GM21447 (cell line): ENCODE results near the gene RAD50.
A peak's percentile ranks its signal among the peaks of the same experiment; 100 is the strongest.
"Not testable (repeated sequence)": the region's sequence is repeated elsewhere in the genome, so short reads cannot be mapped to it uniquely, and the experiment has no call there.

Experiments
- ATAC-seq: cut with Tn5 transposase; IDR thresholded peaks from one replicate; pipeline ENCODE4 v1.9.1; 2021; ENCODE audit not compliant: unreplicated experiment

Gene RAD50

DNA sequence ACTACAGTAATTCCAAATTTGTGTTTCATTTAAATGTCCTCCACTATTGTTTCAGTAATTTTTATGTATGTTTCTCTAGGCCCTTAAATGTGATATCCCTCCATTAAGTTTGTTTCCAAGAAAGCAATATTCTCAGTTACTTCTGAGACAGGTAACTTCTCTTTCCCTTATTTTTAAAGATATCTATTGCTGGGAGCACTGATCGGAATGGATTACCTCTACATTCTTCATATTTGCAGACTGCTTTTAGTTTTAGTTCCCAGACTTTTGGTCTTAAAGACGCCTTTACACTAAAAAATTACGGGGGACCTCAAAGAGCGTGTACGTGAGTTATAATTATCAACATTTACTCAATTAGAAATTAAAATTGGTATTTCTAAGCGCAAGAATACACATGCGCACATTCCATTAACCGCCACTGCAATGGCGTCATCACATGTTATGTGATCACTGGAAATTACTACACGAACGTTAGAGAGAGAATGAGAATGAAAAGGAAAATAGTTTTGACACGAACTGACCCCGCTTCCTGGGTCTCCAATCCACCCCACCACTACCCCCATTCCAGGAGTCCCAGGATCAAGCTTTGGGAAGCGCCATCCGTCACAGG is 519 bp upstream of the RAD50 start:
- no peak for ATAC-seq

DNA sequence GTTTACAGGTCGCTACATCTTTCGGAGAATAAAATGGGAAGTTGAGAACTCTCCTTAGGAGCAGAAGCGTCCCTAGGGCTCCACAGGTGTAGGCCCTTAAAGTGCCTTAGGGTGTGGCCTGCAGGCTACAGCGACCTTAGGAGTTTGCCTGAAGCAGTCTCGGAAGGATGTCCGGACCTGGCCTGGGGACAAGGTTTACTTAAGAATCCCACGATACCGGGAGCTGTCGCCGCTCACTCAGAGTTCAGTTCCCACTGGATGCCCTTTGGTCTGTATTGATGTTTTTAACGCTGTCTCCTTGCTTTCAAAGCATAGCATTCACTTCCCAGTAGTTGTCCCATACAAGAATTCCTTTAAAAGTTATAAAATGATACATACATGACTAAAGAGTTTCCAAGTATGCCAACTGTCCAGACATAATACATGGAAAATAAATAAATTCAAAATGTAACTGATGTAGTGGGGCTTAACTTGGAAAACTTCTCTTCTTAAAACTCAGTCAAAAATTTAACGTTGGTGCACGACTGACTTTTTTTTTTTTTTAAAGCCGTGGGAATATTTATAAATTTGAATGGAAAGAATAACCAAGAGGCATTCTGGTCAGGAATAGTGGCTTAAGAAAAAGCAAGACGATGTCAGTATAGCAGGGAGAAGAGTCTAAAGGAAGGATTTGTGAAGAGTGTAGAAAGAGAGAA is 848 bp downstream of the RAD50 start:
- peak; percentile 50 for ATAC-seq

DNA sequence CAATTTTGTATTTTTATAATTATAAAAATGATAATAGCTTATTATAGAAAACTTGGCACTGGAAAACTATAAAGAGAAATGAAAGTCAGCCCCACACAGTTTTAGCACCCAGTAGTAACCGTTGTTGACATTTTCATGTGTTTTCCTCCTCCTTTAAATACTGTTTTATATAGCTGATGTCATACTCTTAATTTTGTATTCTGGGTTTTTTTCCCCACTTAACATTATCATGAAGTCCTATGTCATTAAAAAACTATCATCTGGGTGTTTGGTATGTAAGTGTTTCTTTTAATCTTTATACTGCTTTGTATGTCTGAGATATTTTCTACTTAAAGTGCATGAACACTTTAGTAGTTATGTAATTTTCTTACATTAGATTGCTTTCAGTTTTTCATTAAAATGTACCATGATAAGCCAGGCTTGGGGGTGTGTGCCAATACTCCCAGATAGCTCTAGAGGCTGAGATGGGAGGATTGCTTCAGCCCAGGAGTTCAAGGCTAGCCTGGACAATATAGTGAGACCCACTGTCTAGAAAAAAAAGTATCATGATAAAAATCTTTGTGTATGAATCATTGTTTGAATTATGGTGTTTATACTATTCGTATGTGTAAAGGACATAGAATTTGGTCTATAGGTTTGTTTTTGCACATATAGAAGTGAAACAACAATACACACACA is 2.7 kb downstream of the RAD50 start:
- no peak for ATAC-seq

DNA sequence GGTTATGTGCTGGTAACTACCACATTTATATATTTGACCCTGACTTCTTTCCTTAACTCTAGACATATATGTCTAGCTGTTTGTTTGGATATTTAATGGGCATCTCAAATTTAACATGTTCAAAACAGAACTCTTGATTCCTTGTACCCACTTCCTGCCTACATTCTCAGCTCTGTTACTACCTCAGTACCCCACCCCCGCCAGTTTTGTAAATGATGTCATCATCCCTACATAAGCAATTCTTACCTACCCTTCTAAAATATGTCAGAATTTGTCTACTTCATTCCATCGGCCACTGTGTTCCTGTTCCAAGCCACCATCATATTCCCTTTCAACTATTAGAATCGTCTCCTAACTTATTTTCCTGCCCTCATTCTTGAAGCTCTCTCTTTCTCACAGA is 4.8 kb downstream of the RAD50 start:
- no peak for ATAC-seq

DNA sequence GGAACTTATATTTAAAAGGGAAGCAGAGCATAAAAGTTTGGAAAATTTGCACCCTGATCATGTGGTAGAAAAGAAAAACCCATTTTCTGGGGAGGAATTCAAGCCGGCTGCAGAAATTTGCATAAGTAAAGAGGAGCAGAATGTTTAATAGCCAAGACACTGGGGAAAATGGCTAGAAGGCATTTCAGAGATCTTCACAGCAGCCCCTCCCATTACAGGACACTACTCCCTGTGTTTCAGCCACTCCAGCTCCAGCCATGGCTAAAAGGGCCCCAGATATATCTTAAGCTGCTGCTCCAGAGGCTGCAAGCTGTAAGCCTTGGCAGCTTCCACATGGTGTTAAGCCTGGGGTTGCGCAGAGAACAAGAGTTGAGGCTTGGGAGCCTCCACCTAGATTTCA is 7.8 kb downstream of the RAD50 start:
- not testable (repeated sequence) for ATAC-seq

DNA sequence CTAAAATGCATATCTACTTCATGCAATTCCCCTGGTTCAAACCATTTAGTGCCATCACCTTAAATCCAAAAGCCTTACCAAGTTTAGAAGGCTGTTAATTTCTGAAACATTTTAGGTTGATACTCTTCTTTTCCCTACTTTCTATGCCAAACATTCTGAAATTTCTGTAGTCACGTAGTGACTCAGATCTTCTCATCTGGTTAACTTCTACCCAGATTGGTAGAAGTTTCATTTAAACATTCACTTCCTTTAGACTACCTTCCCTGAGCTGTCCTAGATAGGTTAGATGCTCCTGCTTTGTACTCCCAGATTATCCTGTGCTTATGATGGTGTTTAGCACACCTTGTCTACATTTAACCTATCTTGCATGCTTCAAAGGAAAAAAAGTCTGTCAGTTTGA is 9.9 kb downstream of the RAD50 start:
- no peak for ATAC-seq

DNA sequence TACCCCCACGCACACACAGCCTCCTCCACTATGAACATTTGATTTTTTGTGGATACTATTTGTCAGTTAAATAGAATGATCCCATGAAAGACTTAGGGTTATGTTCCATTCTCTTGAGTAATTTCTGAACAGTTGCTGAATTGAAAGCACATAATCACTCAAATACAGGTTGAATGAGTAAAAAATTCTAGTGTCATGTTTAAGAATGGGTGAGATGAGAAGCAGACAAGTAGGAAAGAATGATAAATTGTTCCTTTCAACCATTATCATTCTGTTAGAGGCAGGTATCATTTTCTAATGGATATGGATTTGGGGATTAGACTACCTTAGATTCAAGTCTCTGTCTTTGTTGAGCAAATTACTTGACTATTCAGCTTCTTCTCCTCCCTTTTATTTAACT is 19.3 kb downstream of the RAD50 start:
- ATAC-seq, result no peak

DNA sequence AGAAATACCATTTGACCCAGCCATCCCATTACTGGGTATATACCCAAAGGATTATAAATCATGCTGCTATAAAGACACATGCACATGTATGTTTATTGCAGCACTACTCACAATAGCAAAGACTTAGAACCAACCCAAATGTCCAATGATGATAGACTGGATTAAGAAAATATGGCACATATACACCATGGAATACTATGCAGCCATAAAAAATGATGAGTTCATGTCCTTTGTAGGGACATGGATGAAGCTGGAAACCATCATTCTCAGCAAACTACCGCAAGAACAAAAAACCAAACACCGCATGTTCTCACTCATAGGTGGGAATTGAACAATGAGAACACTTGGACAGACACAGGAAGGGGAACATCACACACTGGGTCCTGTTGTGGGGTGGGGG is 27.8 kb downstream of the RAD50 start:
- ATAC-seq, result not testable (repeated sequence)

DNA sequence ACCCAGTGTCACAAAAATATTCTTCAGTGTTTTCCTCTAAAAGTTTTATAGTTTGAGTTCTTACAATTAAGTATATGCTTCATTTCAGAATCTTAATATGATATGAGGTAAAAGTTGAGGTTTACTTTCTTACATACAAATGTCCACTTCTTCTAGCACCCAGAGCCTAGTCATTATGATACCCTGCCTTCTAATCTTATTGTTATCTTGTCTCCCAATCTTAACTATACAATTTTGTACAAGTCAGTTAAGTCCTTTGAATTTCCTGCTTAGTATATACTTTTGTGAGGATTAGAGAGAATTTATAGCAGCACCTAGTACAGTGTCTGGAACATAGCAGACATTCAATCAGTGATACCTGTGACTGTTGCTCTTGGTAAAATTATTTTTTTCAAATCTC is 29.3 kb downstream of the RAD50 start:
- no peak for ATAC-seq

DNA sequence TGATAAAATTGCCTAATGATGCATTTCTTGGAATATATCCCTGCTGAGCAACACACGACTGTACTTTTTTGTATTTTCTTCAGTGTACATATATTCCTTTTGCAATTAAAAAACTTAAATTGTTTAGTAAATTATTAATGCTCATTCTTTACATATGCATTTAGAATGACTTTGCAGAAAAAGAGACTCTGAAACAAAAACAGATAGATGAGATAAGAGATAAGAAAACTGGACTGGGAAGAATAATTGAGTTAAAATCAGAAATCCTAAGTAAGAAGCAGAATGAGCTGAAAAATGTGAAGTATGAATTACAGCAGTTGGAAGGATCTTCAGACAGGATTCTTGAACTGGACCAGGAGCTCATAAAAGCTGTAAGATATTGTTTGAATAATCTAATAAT is 32.7 kb downstream of the RAD50 start:
- no peak for ATAC-seq

DNA sequence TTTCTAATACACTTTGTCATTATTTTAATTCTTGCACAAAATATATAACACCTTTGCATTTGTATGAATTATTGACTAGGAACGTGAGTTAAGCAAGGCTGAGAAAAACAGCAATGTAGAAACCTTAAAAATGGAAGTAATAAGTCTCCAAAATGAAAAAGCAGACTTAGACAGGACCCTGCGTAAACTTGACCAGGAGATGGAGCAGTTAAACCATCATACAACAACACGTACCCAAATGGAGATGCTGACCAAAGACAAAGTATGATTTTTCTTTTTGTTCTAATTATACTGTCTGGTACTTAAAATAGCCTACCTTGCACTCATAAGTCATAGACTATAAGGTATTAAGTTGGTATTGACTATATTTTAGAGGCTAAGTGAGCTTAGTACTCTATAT is 34.4 kb downstream of the RAD50 start:
- ATAC-seq, result no peak

DNA sequence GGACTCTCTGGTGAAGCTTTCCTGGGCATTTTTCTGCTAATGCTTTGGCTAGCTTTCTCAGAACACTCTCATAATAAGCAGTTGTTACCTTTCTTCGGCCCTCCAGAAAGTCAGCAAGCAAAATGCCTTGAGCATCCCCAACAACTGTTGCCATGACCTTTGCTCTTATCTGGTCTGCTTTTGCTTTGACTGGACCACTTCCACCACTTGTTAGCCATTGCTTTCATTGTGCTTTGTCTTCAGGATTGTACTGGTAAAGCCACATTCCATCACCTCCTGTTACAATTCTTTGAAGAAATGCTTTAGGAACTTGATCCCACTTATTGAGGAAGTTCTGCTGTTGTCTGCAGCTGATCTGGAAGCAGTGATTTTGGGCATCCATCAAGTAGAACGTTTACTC is 35.7 kb downstream of the RAD50 start:
- no peak for ATAC-seq

DNA sequence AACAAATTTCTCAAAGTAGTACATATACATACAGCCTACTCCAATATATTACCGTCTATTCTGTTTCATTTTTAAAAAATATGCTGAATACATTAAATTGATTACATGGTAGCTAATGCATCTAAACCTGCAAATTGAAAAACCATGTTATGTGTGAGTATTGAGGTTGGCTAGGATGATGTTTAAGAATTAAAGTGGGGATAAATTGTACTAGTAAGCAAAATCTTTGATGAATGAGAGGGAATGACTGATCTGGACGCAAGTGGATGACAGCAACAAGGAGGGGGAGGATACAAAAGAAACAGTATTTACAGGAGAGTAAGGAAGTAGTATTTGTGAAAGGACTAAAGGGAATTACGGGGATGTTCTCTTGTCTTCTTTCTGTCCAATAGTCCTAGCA is 37.4 kb downstream of the RAD50 start:
- ATAC-seq, result no peak

DNA sequence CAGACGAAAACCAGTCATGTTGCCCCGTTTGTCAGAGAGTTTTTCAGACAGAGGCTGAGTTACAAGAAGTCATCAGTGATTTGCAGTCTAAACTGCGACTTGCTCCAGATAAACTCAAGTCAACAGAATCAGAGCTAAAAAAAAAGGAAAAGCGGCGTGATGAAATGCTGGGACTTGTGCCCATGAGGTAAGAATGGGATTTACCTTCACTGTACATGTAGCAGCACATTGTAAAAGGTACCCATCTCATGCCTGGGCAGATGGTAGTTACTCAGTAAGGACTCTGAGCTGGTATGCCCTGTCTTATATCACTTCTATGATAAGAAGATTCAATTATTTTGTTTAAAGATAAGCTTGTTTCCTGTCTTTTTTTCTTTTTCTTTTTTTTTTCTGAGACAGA is 38.8 kb downstream of the RAD50 start:
- no peak for ATAC-seq

DNA sequence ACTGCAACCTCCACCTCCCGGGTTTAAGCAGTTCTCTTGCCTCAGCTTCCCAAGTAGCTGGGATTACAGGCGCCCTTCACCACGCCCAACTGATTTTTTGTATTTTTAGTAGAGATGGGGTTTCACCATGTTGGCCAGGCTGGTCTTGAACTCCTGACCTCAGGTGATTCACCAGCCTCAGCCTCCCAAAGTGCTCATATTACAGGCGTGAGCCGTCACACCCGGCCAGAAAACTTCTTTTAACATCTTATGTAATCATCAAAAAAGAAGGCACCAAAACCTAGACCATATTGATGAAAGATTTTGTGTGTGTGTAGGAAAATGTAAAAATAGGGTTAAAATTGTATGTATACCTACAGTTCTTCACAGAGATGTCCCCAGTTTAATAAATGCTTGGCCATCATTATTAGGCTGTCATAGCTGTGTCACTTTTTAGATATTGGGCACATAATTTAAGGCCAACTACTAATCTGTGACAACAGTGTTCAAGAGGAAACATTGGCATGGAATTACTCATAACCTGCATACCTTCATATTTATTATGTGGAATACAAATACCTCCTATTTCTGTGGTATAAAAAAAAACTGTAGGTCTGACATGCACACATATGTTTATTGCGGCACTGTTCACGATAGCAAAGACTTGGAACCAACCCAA is 44.4 kb downstream of the RAD50 start:
- ATAC-seq, result no peak

DNA sequence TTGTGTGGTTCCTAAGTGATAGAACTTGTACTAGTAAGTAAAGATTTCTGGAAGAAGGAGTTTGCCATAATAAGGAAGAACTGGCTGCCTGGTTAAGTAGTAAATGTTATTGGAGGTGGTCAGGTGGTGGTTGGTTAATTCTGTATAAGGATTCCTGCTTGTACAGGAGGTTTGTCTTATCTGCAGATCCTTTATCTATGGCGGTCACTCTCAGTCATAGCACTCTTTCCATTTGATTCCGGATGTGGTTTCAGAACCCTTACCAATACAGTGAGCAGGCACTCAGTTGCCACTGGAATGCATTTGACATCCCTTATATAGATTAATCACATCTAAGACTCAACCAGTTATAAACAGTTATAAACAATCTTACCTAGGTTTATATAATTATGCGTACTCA is 50.3 kb downstream of the RAD50 start:
- no peak for ATAC-seq

DNA sequence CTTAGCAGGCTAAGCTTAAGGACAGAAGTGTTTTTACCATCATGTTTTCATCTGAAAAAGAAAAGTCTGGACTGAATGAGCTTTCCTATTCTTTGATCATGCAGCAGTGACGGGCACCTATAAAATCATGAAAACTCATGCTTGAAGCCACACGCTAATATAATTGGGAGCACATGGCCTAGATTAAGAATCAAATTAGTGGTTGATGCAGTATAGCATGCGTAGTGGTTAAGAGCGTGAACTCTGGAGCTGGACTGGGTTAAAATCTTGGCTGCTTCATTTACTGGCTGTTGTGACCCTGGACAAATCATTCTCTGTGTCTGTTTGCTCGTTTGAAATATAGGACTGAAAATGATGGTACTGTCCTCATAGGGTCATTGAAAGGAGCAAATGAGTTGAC is 51.3 kb downstream of the RAD50 start:
- ATAC-seq, result no peak

DNA sequence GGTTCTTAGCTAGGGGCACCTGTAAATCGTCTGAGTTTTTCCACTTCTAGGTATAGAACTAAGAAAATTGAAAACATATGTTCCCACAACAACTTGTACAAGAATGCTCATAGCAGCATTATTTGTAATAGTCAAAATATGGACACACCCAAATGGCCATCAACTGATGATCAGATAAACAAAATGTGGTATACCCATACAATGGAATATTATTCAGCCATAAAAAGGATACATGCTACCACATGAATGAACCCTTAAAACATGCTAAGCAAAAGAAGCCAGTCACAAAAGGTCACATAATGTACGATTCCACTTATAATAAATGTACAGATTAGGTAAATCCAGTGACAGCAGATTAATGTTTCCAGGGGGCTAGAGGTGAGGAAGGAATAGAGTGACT is 55.2 kb downstream of the RAD50 start:
- ATAC-seq, result no peak

DNA sequence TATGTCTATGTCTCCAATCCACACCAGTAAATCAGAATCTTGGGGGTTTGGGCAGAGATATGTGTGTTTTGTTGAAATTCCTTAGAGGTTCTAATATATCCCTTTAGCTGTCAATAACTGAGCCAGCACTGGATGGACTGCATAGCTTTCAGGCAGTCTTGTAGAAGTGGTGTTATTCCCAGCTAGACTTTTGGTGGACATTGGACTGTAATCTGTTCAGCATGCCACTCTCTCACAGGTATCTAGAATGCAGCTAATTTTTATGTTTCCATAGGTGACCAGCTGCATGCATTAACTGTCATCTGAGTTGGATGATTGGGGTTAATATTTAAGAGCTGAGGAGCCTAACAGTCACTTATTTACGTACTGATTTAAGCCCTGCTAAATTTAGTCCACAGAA is 56.1 kb downstream of the RAD50 start:
- ATAC-seq, result no peak

DNA sequence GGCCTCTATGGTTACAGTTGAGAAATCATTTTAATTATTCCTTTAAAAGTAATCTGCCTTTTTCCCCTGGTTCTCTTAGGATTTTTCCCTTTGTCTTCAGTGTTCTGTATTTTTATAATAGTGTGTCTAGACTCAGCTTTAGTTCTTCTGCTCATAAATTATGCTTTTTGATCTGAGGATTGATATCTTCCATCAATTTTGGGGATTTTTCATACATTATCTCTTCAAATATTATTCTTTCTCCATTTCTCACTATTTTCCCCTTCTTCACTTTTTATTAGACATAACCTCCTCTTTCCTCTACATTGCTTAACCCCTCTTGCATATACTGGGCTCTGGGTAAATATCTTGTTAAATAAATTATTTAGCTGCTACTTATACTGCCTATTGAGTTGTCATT is 64.9 kb downstream of the RAD50 start:
- no peak for ATAC-seq

DNA sequence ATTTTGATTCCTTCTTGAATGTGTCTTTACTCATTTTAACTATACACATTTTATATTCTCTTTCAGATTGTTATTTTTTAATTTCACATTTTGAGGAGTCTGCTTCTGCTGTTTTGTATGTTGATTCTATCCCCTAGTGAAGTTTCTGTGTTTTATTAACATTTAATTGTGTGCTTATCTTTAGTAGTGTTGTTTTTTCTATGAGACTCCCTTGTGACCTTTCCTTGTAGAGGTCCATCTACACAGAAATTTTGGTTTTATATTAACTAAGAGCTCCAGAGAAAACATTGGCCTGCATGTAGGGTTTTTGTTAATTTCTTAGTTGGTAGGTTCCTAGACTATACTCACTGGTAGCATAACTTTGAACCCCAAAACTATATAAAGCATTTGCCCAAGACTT is 65.8 kb downstream of the RAD50 start:
- ATAC-seq, result no peak

DNA sequence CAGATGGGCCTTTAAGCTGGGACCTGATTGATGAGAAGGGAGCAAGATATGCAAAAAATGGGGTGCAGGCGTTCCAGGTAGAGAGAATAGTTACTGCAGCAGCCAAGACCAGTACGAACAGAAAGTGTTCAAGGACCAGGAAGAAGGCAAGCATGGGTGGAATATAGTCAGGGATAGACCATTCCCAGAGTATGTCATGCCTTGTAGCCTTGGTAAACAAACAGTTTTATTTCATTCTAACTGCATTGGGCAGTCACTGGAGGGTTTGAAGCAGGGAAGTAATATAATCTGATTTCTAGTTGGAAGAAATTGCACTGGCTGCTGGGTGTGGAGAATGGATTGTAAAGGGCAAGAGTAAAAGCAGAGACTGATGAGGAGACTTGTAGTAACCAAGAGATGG is 70.7 kb downstream of the RAD50 start:
- no peak for ATAC-seq
